Smooth muscle cell (in vitro differentiated cells): Measurements from ENCODE around the gene MAST4. TPM values are rescaled to one million over a fixed set of nuclear protein-coding genes. Genes with fewer than 3 reads are reported as not detected.

Source experiments
- DNase-seq: peaks from one replicate; lab custom pipeline; 2025; ENCODE audit not compliant: unreplicated experiment; lab: John Stamatoyannopoulos, UW
- H2AFZ ChIP-seq: fragments of 200-600 bp; sonication (generic); 2 replicates; pipeline ENCODE4 v1.6.0; 2016; ENCODE audit warnings: antibody characterized with exemption, low read depth, mild to moderate bottlenecking
- H3F3A ChIP-seq: fragments of 200-600 bp; sonication (generic); 2 replicates; pipeline ENCODE4 v1.6.0; 2017; ENCODE audit warnings: antibody characterized with exemption, low read depth
- H3K27ac ChIP-seq: fragments of 200-600 bp; sonication (generic); 2 replicates; pipeline ENCODE4 v1.5.1; 2016; ENCODE audit warnings: low read depth, mild to moderate bottlenecking
- H3K27me3 ChIP-seq: fragments of 200-600 bp; sonication (generic); 2 replicates; pipeline ENCODE4 v1.6.1; 2016; ENCODE audit warnings: low read depth, mild to moderate bottlenecking
- H3K36me3 ChIP-seq: fragments of 200-600 bp; sonication (generic); 2 replicates; pipeline ENCODE4 v1.5.1; 2016; ENCODE audit warnings: low read depth
- H3K4me1 ChIP-seq: fragments of 200-600 bp; sonication (generic); 2 replicates; pipeline ENCODE4 v1.5.1; 2016; ENCODE audit warnings: low read depth
- H3K4me2 ChIP-seq: fragments of 200-600 bp; sonication (generic); 2 replicates; pipeline ENCODE4 v1.6.0; 2016; ENCODE audit warnings: mild to moderate bottlenecking
- H3K4me3 ChIP-seq: fragments of 200-600 bp; sonication (generic); 2 replicates; pipeline ENCODE4 v1.5.1; 2016; ENCODE audit warnings: mild to moderate bottlenecking
- H3K79me2 ChIP-seq: fragments of 200-600 bp; sonication (generic); 2 replicates; pipeline ENCODE4 v1.6.0; 2016; ENCODE audit warnings: low read depth, mild to moderate bottlenecking
- H3K9ac ChIP-seq: fragments of 200-600 bp; sonication (generic); 2 replicates; pipeline ENCODE4 v1.6.0; 2016; ENCODE audit warnings: low read depth
- H3K9me3 ChIP-seq: fragments of 200-600 bp; sonication (generic); replicated peaks from 2 replicates; pipeline ENCODE4 v1.5.1; 2016; ENCODE audit warnings: low read depth
- H4K20me1 ChIP-seq: fragments of 200-600 bp; sonication (generic); 2 replicates; pipeline ENCODE4 v1.6.0; 2016; ENCODE audit warnings: low read depth
- CTCF ChIP-seq: fragments of 200-600 bp; sonication (generic); IDR thresholded peaks from 2 replicates; pipeline ENCODE4 v1.5.1; 2017; ENCODE audit warnings: borderline replicate concordance, mild to moderate bottlenecking, antibody characterized with exemption; ENCODE audit not compliant: insufficient read depth, poor library complexity, severe bottlenecking
- WGBS: methylation state at CpG from one replicate; pipeline ENCODE4 v1.1.7; 2016; ENCODE audit warnings: low lambda C conversion rate; 5-methylcytosine and 5-hydroxymethylcytosine counted together
- polyA plus RNA-seq: library from polyadenylated mRNA; unstranded; fragments of >200 nt; fragmentation: Nextera tagmentation; extraction: Ambion mirVana; gene quantifications from 2 replicates; pipeline ENCODE4 v1.2.1, GENCODE V29; 2016
- total RNA-seq: library from RNA; depleted of rRNA; stranded (reverse); fragments of >200 nt; gene quantifications from 2 replicates; pipeline ENCODE4 v1.2.3, GENCODE V29; 2014

MAST4 gene
- total and polyA plus RNA-seq, 2 experiments from 2014 or later = 6.3 to 24.0 TPM

- Histone ChIP-seq H2AFZ (no peak overlapping the region), H3K4me1 (no peaks in the 10 kb centered on the region), H3K9ac (no peak overlapping the region), H3K4me3 (no peak overlapping the region), H3K27ac (no peak overlapping the region), H3K36me3 (no peaks in the 10 kb centered on the region), H3K27me3 (no peaks in the 10 kb centered on the region), H3K9me3 (no peaks in the 10 kb centered on the region), H3F3A (no peaks in the 10 kb centered on the region), H3K4me2 (no peak overlapping the region), H4K20me1 (no peaks in the 10 kb centered on the region), H3K79me2 (no peaks in the 10 kb centered on the region)
- no peak for TF ChIP-seq CTCF
- 89% methylated on average over 14 of the region's 14 CpGs for WGBS
- DNase-seq = no peak
Observed at GRCh38 chr5:67149057-67149950, 553.1 kb downstream of the MAST4 start.

GRCh38 chr5:67149951-67150523 lies 553.8 kb downstream of the MAST4 start:
- Histone ChIP-seq H3K4me2 (no peak overlapping the region), H2AFZ (no peak overlapping the region), H3K9me3 (no peaks in the 10 kb centered on the region), H3K4me3 (no peak overlapping the region), H3K27me3 (no peaks in the 10 kb centered on the region), H3F3A (no peaks in the 10 kb centered on the region), H3K79me2 (no peaks in the 10 kb centered on the region), H3K4me1 (no peaks in the 10 kb centered on the region), H4K20me1 (no peaks in the 10 kb centered on the region), H3K36me3 (no peaks in the 10 kb centered on the region), H3K27ac (no peak overlapping the region), H3K9ac (no peak overlapping the region)
- DNase-seq = no peak
- WGBS = 72% methylated on average over 1 of the region's 1 CpG
- peak; percentile 51 for TF ChIP-seq CTCF

- no peak for TF ChIP-seq CTCF
- no peaks in the 10 kb centered on the region for H3K4me1 ChIP-seq
- WGBS = 95% methylated on average over 6 of the region's 6 CpGs
- H3K9me3 ChIP-seq = no peaks in the 10 kb centered on the region
- H3K4me3 ChIP-seq = no peak overlapping the region
- no peak for DNase-seq
- no peak overlapping the region for H2AFZ ChIP-seq
- no peak overlapping the region for H3K9ac ChIP-seq
- no peak overlapping the region for H3K27ac ChIP-seq
- no peaks in the 10 kb centered on the region for H3F3A ChIP-seq
- H3K27me3 ChIP-seq = no peaks in the 10 kb centered on the region
- H4K20me1 ChIP-seq = no peaks in the 10 kb centered on the region
- no peaks in the 10 kb centered on the region for H3K79me2 ChIP-seq
- H3K4me2 ChIP-seq = no peak overlapping the region
- H3K36me3 ChIP-seq = no peaks in the 10 kb centered on the region
Observed at GRCh38 chr5:67152400-67152799, 556.2 kb downstream of the MAST4 start.

- H3K27ac ChIP-seq = no peak overlapping the region
- no peaks in the 10 kb centered on the region for H3K4me1 ChIP-seq
- no peaks in the 10 kb centered on the region for H4K20me1 ChIP-seq
- no peak overlapping the region for H3K4me2 ChIP-seq
- H3K36me3 ChIP-seq = no peaks in the 10 kb centered on the region
- H3F3A ChIP-seq = no peaks in the 10 kb centered on the region
- no peak overlapping the region for H3K9ac ChIP-seq
- no peak for TF ChIP-seq CTCF
- WGBS = 87% methylated on average over 2 of the region's 2 CpGs
- DNase-seq = no peak
- H3K27me3 ChIP-seq = no peaks in the 10 kb centered on the region
- no peak overlapping the region for H2AFZ ChIP-seq
- no peak overlapping the region for H3K4me3 ChIP-seq
- H3K79me2 ChIP-seq = no peaks in the 10 kb centered on the region
- H3K9me3 ChIP-seq = no peaks in the 10 kb centered on the region
Observed at GRCh38 chr5:67153292-67153691, 557.1 kb downstream of the MAST4 start.
